Endothelial cell of umbilical vein (primary cell): ENCODE data around the gene CEP128. TPM values are rescaled to one million over a fixed set of nuclear protein-coding genes. Genes with fewer than 3 reads are reported as not detected.
"Not testable (repeated sequence)": the region's sequence is repeated elsewhere in the genome, so short reads cannot be mapped to it uniquely, and the experiment has no call there.

Source experiments
- BruUV-seq: library from RNA; stranded (reverse); fragments of 400-500 nt; replicated peaks from 2 replicates; lab custom pipeline; 2021; lab: Mats Ljungman, UMichigan
- CTCF ChIA-PET: fragments of 300-600, 350-600 bp; sonication (Branson Sonifier 250); formaldehyde crosslinking; loops from one replicate; lab custom pipeline; 2021; ENCODE audit warnings: antibody characterized with exemption, inconsistent platforms; lab: Charles Lee
- POLR2A ChIA-PET: fragments of 300-600, 350-600 bp; sonication (Branson Sonifier 250); formaldehyde crosslinking; loops from one replicate; lab custom pipeline; 2021; ENCODE audit warnings: antibody characterized with exemption, inconsistent platforms; lab: Charles Lee
- DNase-seq: peaks from one replicate; pipeline ENCODE4 v3.0.0-alpha.2; 2011; ENCODE audit warnings: low read depth, low spot score
- FAIRE-seq: peaks from 2 replicates; lab custom pipeline; 2011; peaks lifted over from hg19 to GRCh38; lab: Jason Lieb, UNC
- H2AFZ ChIP-seq: 2 replicates; pipeline ENCODE4 v1.6.0; 2012; ENCODE audit warnings: low read depth, low read length, control low read depth, inconsistent platforms
- H3K27ac ChIP-seq: 2 replicates; pipeline ENCODE4 v1.5.1; 2011; ENCODE audit warnings: low read depth, mild to moderate bottlenecking, control low read depth, low read length, moderate library complexity; ENCODE audit not compliant: insufficient read depth
- H3K27me3 ChIP-seq, 2 experiments: 2 replicates each; pipeline versions ENCODE4 v1.6.0 to v1.6.1; 2011; ENCODE audit warnings: low read length in 2 of 2, mixed read lengths in 1 of 2; ENCODE audit not compliant: control insufficient read depth in 2 of 2, insufficient read depth in 2 of 2
- H3K36me3 ChIP-seq, 2 experiments: 2 replicates in 1 of 2; 3 replicates in 1 of 2; pipeline ENCODE4 v1.5.1; 2011; ENCODE audit warnings: low read length in 2 of 2, mild to moderate bottlenecking in 1 of 2, moderate library complexity in 1 of 2; ENCODE audit not compliant: control insufficient read depth in 2 of 2, insufficient read depth in 2 of 2; ENCODE audit errors: extremely low read depth in 1 of 2
- H3K4me1 ChIP-seq: 3 replicates; pipeline ENCODE4 v1.5.1; 2011; ENCODE audit warnings: mild to moderate bottlenecking, low read length; ENCODE audit not compliant: control insufficient read depth, insufficient read depth; ENCODE audit errors: extremely low read depth
- H3K4me2 ChIP-seq: 2 replicates; pipeline ENCODE4 v1.6.1; 2011; ENCODE audit warnings: low read length, control low read depth, mixed read lengths; ENCODE audit not compliant: insufficient read depth
- H3K4me3 ChIP-seq, 3 experiments: fragments of 200-600 bp in 1 of 3; sonication (generic), shearing (Covaris generic) in 1 of 3; replicated peaks in 1 of 3; 2 replicates each; pipeline ENCODE4 v1.5.1; 2011 to 2016; ENCODE audit warnings: control low read depth in 3 of 3, low read length in 3 of 3, mild to moderate bottlenecking in 2 of 3, inconsistent platforms in 1 of 3, low read depth in 1 of 3, moderate library complexity in 1 of 3; ENCODE audit not compliant: insufficient read depth in 1 of 3
- H3K79me2 ChIP-seq: 2 replicates; pipeline ENCODE4 v1.6.0; 2012; ENCODE audit warnings: low read length, inconsistent platforms; ENCODE audit not compliant: control insufficient read depth, insufficient read depth
- H3K9ac ChIP-seq: replicated peaks from 2 replicates; pipeline ENCODE3; 2011; ENCODE audit warnings: low read length, control low read depth; ENCODE audit not compliant: insufficient read depth; ENCODE audit errors: extremely low read depth
- H3K9me1 ChIP-seq: replicated peaks from 3 replicates; pipeline ENCODE4 v1.6.0; 2011; ENCODE audit warnings: mild to moderate bottlenecking, low read length; ENCODE audit not compliant: control insufficient read depth, insufficient read depth; ENCODE audit errors: extremely low read depth
- H3K9me3 ChIP-seq: replicated peaks from 2 replicates; pipeline ENCODE4 v1.5.1; 2012; ENCODE audit warnings: low read length, inconsistent platforms; ENCODE audit not compliant: control insufficient read depth, insufficient read depth
- H4K20me1 ChIP-seq: replicated peaks from 2 replicates; pipeline ENCODE3; 2011; ENCODE audit warnings: mild to moderate bottlenecking, low read length; ENCODE audit not compliant: control insufficient read depth, insufficient read depth; ENCODE audit errors: extremely low read depth
- EZH2 ChIP-seq: IDR thresholded peaks from 2 replicates; pipeline ENCODE4 v1.6.1; 2012; ENCODE audit warnings: borderline replicate concordance, low read depth, mild to moderate bottlenecking, moderate library complexity, low read length, inconsistent platforms; ENCODE audit not compliant: severe bottlenecking
- FOS ChIP-seq: IDR thresholded peaks from 2 replicates; pipeline ENCODE4 v1.6.1; 2011; ENCODE audit warnings: mild to moderate bottlenecking, low read length, moderate library complexity, borderline replicate concordance; ENCODE audit not compliant: insufficient read depth
- GATA2 ChIP-seq: IDR thresholded peaks from 2 replicates; pipeline ENCODE4 v1.7.0; 2011; ENCODE audit warnings: low read depth, mild to moderate bottlenecking, moderate library complexity, mixed read lengths, low read length; ENCODE audit not compliant: insufficient read length, insufficient read depth
- JUN ChIP-seq: IDR thresholded peaks from 2 replicates; pipeline ENCODE4 v1.6.1; 2011; ENCODE audit warnings: borderline replicate concordance, low read depth; ENCODE audit not compliant: insufficient read length, insufficient read depth
- POLR2AphosphoS5 ChIP-seq: IDR thresholded peaks from 2 replicates; pipeline ENCODE4 v1.6.1; 2012; ENCODE audit warnings: low read depth, mild to moderate bottlenecking, control low read depth, low read length, moderate library complexity; ENCODE audit not compliant: insufficient read depth
- dilution Hi-C: fragments of 300-500 bp; cut with MboI; formaldehyde crosslinking; loops from one replicate; pipeline ENCODE4 v1.15.0; 2019; ENCODE audit warnings: low sequenced_read_pairs; ENCODE audit not compliant: extremely low pct_ligation_motif_present
- intact Hi-C: fragments of 100-400 bp; cut with micrococcal nuclease; formaldehyde crosslinking; loops from one replicate; pipeline ENCODE4 v1.10.0; 2022
- polyA plus RNA-seq, 4 experiments: library from polyadenylated mRNA; depleted of rRNA in 3 of 4; stranded (reverse) in 3 of 4; unstranded in 1 of 4; fragments of >200 nt; gene quantifications; 2 replicates each; pipeline versions ENCODE4 v1.2.1 to v1.2.3, GENCODE V29; 2011 to 2012; ENCODE audit warnings: missing spikeins in 1 of 4
- total RNA-seq: library from RNA; stranded (reverse); gene quantifications from 2 replicates; pipeline ENCODE4 v1.2.3, GENCODE V29; 2021
- TF ChIP-seq, protein P1 (sequence below): IDR thresholded peaks from 2 replicates; pipeline ENCODE4 v1.6.1; 2011; ENCODE audit not compliant: insufficient read depth, insufficient read length

Gene CEP128
- total and polyA plus RNA-seq, 2 donors (not counting 3 experiments of a cell fraction or from before 2014, with no cell fraction given), result 0.91 to 23.7 TPM

DNA sequence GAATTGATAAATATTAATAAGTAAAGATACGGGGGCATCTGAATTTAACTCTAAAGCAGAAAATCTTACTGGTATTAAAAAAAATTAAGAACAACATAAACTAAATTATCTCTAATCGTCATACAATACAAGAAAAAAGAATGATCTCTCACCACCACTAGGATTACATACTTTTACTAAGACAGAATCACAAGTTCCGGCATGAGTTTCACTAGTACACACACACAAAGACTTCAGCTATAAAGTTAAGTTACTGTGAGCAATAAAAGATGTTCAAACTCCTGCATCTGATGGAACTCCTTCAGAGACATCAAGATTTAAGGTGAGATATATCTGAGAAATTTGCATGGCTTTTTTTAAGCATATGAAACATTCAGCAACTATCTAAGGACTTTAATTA, 21.9 kb downstream of the CEP128 start:
- Histone ChIP-seq H2AFZ (no peak overlapping the region), H3K9me3 (no peaks in the 10 kb centered on the region), H3K4me1 (no peaks in the 10 kb centered on the region), H4K20me1 (no peaks in the 10 kb centered on the region), H3K9me1 (no peaks in the 10 kb centered on the region), H3K27me3 (no peaks in the 10 kb centered on the region), H3K4me3 (no peak overlapping the region), H3K27ac (no peak overlapping the region), H3K79me2 (peaks cover 6% of the 10 kb centered on the region), H3K36me3 (no peaks in the 10 kb centered on the region), H3K9ac (no peak overlapping the region), H3K4me2 (no peak overlapping the region)
- intact Hi-C loops, result no loop called here
- no peak for TF ChIP-seq GATA2
- no peak for TF ChIP-seq POLR2AphosphoS5
- TF ChIP-seq FOS, result no peak
- no peak for TF ChIP-seq JUN
- TF ChIP-seq, protein P1, sequence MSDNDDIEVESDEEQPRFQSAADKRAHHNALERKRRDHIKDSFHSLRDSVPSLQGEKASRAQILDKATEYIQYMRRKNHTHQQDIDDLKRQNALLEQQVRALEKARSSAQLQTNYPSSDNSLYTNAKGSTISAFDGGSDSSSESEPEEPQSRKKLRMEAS, result no peak
- no peak for TF ChIP-seq EZH2
- dilution Hi-C loops, result no loop called here
- no peak for DNase-seq
- ChIA-PET POLR2A (no interaction called here), CTCF (interaction anchor here (0.6 to 1.3 kb wide), 2 partner anchors 14 to 22 kb away, joined by 3 to 4 read pairs; partner anchors contain the start of gene CEP128)
- no peak for FAIRE-seq
- BruUV-seq, result no TSS peak

DNA sequence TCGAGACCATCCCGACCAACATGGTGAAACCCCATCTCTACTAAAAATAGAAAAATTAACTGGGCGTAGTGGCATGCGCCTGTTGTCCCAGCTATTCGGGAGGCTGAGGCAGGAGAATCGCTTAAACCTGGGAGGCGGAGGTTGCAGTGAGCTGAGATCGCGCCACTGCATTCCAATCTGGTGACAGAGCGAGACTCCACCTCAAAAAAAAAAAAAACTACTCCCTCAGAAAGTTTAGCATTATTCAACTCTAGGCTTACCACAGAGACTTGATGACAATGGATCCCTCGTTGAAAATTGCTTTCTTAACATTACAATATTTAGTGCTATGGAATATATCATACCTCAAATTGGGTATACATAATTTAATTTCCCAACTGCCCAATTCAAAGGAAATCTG, 29.5 kb downstream of the CEP128 start:
- dilution Hi-C loops, H4K20me1 ChIP-seq, POLR2A ChIA-PET, FAIRE-seq, H2AFZ ChIP-seq, CTCF ChIA-PET, H3K36me3 ChIP-seq, H3K4me1 ChIP-seq, H3K9me3 ChIP-seq, intact Hi-C loops, DNase-seq, H3K27me3 ChIP-seq, H3K79me2 ChIP-seq, H3K9me1 ChIP-seq, H3K9ac ChIP-seq, H3K4me2 ChIP-seq, BruUV-seq, H3K27ac ChIP-seq, H3K4me3 ChIP-seq: not testable (repeated sequence)
